Pancreas (tissue), 10 donors: ENCODE data around the gene CFAP43. TPM values are rescaled to one million over a fixed set of nuclear protein-coding genes. Genes with fewer than 3 reads are reported as not detected.

Experiments used
- ATAC-seq, 4 donors: fragments of 200-7000 bp; cut with Tn5 transposase; one replicate each; pipeline versions ENCODE4 v1.8.0 to v1.9.1; 2020; ENCODE audit warnings: mild to moderate bottlenecking in 4 of 4, moderate library complexity in 4 of 4
- DNase-seq, 6 donors: peaks; one replicate each; pipeline ENCODE4 v3.0.0-alpha.2; 2020
- FAIRE-seq: peaks from 2 replicates; lab custom pipeline; 2012; peaks lifted over from hg19 to GRCh38; lab: Jason Lieb, UNC
- H3K27ac ChIP-seq, 4 donors: fragments of 200-600 bp; sonication (generic); 1 replicate in 3 of 4; 2 replicates in 1 of 4; pipeline versions ENCODE4 v1.5.0 to v1.8.0; 2020
- H3K27me3 ChIP-seq, 4 donors: fragments of 200-600 bp; one replicate each; pipeline ENCODE4 v1.8.0; 2021
- H3K36me3 ChIP-seq, 3 donors: fragments of 200-600 bp; sonication (generic) in 1 of 3; one replicate each; pipeline versions ENCODE4 v1.5.0 to v1.8.0; 2020 to 2021
- H3K4me1 ChIP-seq, 3 donors: fragments of 200-600 bp; one replicate each; pipeline ENCODE4 v1.8.0; 2021
- H3K4me3 ChIP-seq, 4 donors: fragments of 200-600 bp; sonication (generic) in 2 of 4; one replicate each; pipeline versions ENCODE4 v1.5.0 to v1.8.0; 2020 to 2021
- H3K9me3 ChIP-seq, 4 donors: fragments of 200-600 bp; one replicate each; pipeline ENCODE4 v1.8.0; 2021
- CTCF ChIP-seq, 4 donors: fragments of 200-600 bp; sonication (generic) in 3 of 4; IDR thresholded peaks; one replicate each; pipeline versions ENCODE4 v1.5.0 to v1.8.0; 2021; ENCODE audit warnings: antibody characterized with exemption in 4 of 4
- WGBS, 2 donors: extraction: QIAGEN DNeasy Blood & Tissue Kit; methylation state at CpG; one replicate each; pipeline ENCODE4 v1.1.7; 2013; 5-methylcytosine and 5-hydroxymethylcytosine counted together
- intact Hi-C, 3 donors: fragments of 100-400 bp; cut with DNase I; formaldehyde crosslinking; loops; one replicate each; pipeline versions ENCODE4 v1.11.1 to v1.14.2; 2022
- polyA plus RNA-seq, 2 donors: library from polyadenylated mRNA; stranded (reverse); fragments of 200-250 nt; gene quantifications; one replicate each; pipeline ENCODE4 v1.2.3, GENCODE V29; 2013
- total RNA-seq, 6 donors: library from RNA; stranded (reverse); fragmentation: NEBNext Ultra II Directional in 4 of 6; extraction: Animal tissue kit (Norgen Biotek cat#: 25700) in 4 of 6; gene quantifications; one replicate each; pipeline versions ENCODE4 v1.2.1 to v1.2.4, GENCODE V29; 2021 to 2023
- donor health status: healthy with polysubstance abuse.
- donor health status: DM: no; HTN: no; CAD: no; lungs with moderate emphysema.
- donor health status: DM: no; HTN: no; CAD: no.
- donor health status: control.
- donor health status: control.
- donor health status: Bipolar disorder and iron deficiency.
- donor health status: DM: yes; HTN: yes; CAD: no.
- donor health status: DM: no; HTN: no; CAD: no.
- donor health status: DM: no; HTN: no; CAD: no.
- donor health status: DM: yes; HTN: yes; CAD: no.

CFAP43 gene
- total and polyA plus RNA-seq, 8 donors, result 0.60 to 6.2 (median 2.0) TPM

DNA sequence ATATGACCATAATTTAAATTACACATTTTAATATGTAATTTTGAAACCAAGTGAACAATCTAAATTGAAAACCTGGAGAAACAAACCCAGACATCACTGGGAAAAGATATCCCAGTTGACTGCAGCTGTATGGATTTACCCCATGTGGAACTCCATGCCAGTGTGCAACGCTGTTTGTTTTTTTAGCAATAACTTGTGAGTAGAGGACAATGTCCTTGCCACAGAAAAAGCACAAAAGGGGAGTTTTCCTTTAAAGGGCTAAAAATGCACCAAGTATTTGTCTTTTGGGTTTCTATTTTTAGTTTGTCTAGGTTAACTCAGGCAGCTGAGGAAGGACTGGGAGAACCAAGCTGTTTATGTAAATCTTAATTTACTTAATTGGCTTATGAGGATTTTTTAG lies 131.4 kb downstream of the CFAP43 start:
- FAIRE-seq, result no peak

GRCh38 chr10:104099941-104100340 lies 132.2 kb downstream of the CFAP43 start:
- DNase-seq (no peak), ATAC-seq (no peak), FAIRE-seq (no peak)
- intact Hi-C loops, result no loop called here
- Histone ChIP-seq H3K9me3 (no peaks in the 10 kb centered on the region), H3K4me3 (no peak overlapping the region), H3K27me3 (no peaks in the 10 kb centered on the region), H3K4me1 (no peaks in the 10 kb centered on the region), H3K36me3 (no peaks in the 10 kb centered on the region), H3K27ac (no peak overlapping the region)
- no peak for TF ChIP-seq CTCF (IDR thresholded peaks at IDR 0.05)

More for the DNA sequence above, 131.4 kb downstream of the CFAP43 start:
- no peaks in the 10 kb centered on the region for H3K9me3 ChIP-seq
- TF ChIP-seq CTCF (IDR thresholded peaks at IDR 0.05), result no peak
- no peaks in the 10 kb centered on the region for H3K27me3 ChIP-seq
- no peak overlapping the region for H3K4me3 ChIP-seq
- no peak overlapping the region for H3K27ac ChIP-seq
- intact Hi-C loops, result no loop called here
- no peaks in the 10 kb centered on the region for H3K4me1 ChIP-seq
- DNase-seq (no peak), ATAC-seq (no peak)
- no peaks in the 10 kb centered on the region for H3K36me3 ChIP-seq
- 0% methylated on average over 1 of the region's 1 CpG for WGBS, 2 donors

- DNase-seq, result no peak
- 79 to 82% methylated on average over 3 of the region's 3 CpGs for WGBS, 2 donors
- no peaks in the 10 kb centered on the region for H3K9me3 ChIP-seq
- H3K4me3 ChIP-seq, result no peak overlapping the region
- ATAC-seq, result no peak
- FAIRE-seq, result no peak
- no peaks in the 10 kb centered on the region for H3K36me3 ChIP-seq
- intact Hi-C loops, result no loop called here
- no peaks in the 10 kb centered on the region for H3K27me3 ChIP-seq
- TF ChIP-seq CTCF (IDR thresholded peaks at IDR 0.05), result no peak
- H3K4me1 ChIP-seq, result no peaks in the 10 kb centered on the region
- no peak overlapping the region for H3K27ac ChIP-seq
Observed at GRCh38 chr10:104099269-104099668, 132.9 kb downstream of the CFAP43 start.

DNA sequence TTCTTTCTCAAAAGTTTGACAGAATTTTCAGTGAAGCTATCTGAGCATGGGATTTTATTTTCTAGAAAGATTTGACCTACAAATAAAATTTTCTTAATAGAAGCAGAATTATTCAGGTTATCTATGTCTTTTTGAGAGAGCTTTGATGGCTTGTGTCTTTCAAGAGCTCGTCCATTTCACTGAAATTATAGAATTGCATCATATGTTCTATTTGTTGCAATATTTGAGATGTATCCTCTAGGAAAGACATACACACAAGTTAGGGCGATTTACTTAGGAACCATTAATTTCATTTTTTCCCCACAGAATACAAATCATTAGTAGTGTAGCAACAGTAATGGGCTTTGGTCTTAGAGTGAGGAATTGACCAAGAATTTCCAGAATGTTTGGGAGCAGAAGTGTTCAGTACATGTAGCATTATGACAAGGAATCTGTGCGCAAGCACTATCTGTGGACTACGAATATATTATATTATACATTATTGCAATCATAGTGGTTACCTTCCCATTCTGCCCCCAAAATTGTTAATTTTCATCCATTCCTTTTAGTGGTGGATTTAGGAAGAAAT lies 133.7 kb downstream of the CFAP43 start:
- 84 to 91% methylated on average over 4 of the region's 4 CpGs for WGBS, 2 donors
- no peak for DNase-seq
- Histone ChIP-seq H3K27ac (no peak overlapping the region), H3K4me1 (no peaks in the 10 kb centered on the region), H3K4me3 (no peak overlapping the region), H3K9me3 (no peaks in the 10 kb centered on the region), H3K27me3 (no peaks in the 10 kb centered on the region), H3K36me3 (no peaks in the 10 kb centered on the region)
- no peak for FAIRE-seq
- intact Hi-C loops, result no loop called here
- no peak for ATAC-seq
- TF ChIP-seq CTCF (IDR thresholded peaks at IDR 0.05), result no peak

GRCh38 chr10:104096692-104097091 lies 135.5 kb downstream of the CFAP43 start:
- Histone ChIP-seq H3K9me3 (no peaks in the 10 kb centered on the region), H3K27ac (no peak overlapping the region), H3K36me3 (no peaks in the 10 kb centered on the region), H3K27me3 (no peaks in the 10 kb centered on the region), H3K4me3 (no peak overlapping the region), H3K4me1 (no peaks in the 10 kb centered on the region)
- FAIRE-seq (no peak), ATAC-seq (no peak), DNase-seq (no peak)
- intact Hi-C loops, result no loop called here
- no peak for TF ChIP-seq CTCF (IDR thresholded peaks at IDR 0.05)
- 80 to 95% methylated on average over 2 of the region's 2 CpGs for WGBS, 2 donors
